HEK293 (cell line): Measurements from ENCODE around the gene HBA1.

Experiments used
- CTCF ChIA-PET: fragments of 350-600 bp; formaldehyde crosslinking; extraction: SDS; loops from one replicate; lab custom pipeline; 2021; ENCODE audit warnings: antibody characterized with exemption; lab: Yijun Ruan, JAX
- POLR2A ChIA-PET: fragments of 300-600 bp; formaldehyde crosslinking; extraction: SDS; loops from one replicate; lab custom pipeline; 2020; ENCODE audit warnings: antibody characterized with exemption, inconsistent platforms; lab: Yijun Ruan, JAX
- H3K27ac ChIP-seq: fragments of 200-500 bp; sonication (Bioruptor generic); 2 replicates; pipeline ENCODE4 v1.5.1; 2014; ENCODE audit warnings: low read depth, low read length, control low read depth, inconsistent platforms; ENCODE audit errors: extremely low read depth
- H3K36me3 ChIP-seq, 2 experiments: fragments of 200-500 bp in 1 of 2; sonication (Bioruptor generic) in 1 of 2; 1 replicate in 1 of 2; 2 replicates in 1 of 2; pipeline ENCODE4 v1.5.1; 2014 to 2017; ENCODE audit warnings: inconsistent platforms in 2 of 2, low read length in 2 of 2; ENCODE audit not compliant: control insufficient read depth in 2 of 2, insufficient read depth in 1 of 2
- H3K4me1 ChIP-seq: fragments of 200-500 bp; sonication (Bioruptor generic); 2 replicates; pipeline ENCODE4 v1.5.1; 2014; ENCODE audit warnings: mild to moderate bottlenecking, low read length, inconsistent platforms; ENCODE audit not compliant: control insufficient read depth, insufficient read depth
- H3K4me3 ChIP-seq: 2 replicates; pipeline ENCODE4 v1.5.1; 2011; ENCODE audit warnings: low read depth, mild to moderate bottlenecking, control low read depth, low read length, moderate library complexity
- H3K9me3 ChIP-seq: fragments of 200-500 bp; sonication (Bioruptor generic); 2 replicates; pipeline ENCODE4 v1.5.1; 2014; ENCODE audit warnings: low read depth, low read length, inconsistent platforms; ENCODE audit not compliant: control insufficient read depth, insufficient read depth
- GFI1B ChIP-seq: fragments of 450-650 bp; formaldehyde crosslinking; IDR thresholded peaks from 2 replicates; pipeline ENCODE4 v1.5.1; 2016; ENCODE audit warnings: missing biosample characterization, missing genetic modification characterization
- GLI2 ChIP-seq: fragments of 450-650 bp; formaldehyde crosslinking; IDR thresholded peaks from 2 replicates; pipeline ENCODE4; 2017; ENCODE audit warnings: missing biosample characterization, missing genetic modification characterization, low read depth, borderline replicate concordance
- KLF7 ChIP-seq: fragments of 450-650 bp; formaldehyde crosslinking; IDR thresholded peaks from 2 replicates; pipeline ENCODE4 v1.5.1; 2016; ENCODE audit warnings: missing biosample characterization, missing genetic modification characterization, borderline replicate concordance
- OSR2 ChIP-seq: fragments of 450-650 bp; formaldehyde crosslinking; IDR thresholded peaks from 2 replicates; pipeline ENCODE4 v1.5.1; 2016; ENCODE audit warnings: missing biosample characterization, missing genetic modification characterization
- PRDM1 ChIP-seq: fragments of 450-650 bp; formaldehyde crosslinking; IDR thresholded peaks from 2 replicates; pipeline ENCODE4; 2016; ENCODE audit warnings: missing biosample characterization, missing genetic modification characterization
- SP7 ChIP-seq: fragments of 450-650 bp; formaldehyde crosslinking; IDR thresholded peaks from 2 replicates; pipeline ENCODE4 v1.5.1; 2016; ENCODE audit warnings: missing biosample characterization, missing genetic modification characterization
- ZNF146 ChIP-seq: fragments of 450-650 bp; formaldehyde crosslinking; IDR thresholded peaks from 2 replicates; pipeline ENCODE4 v1.5.1; 2016; ENCODE audit warnings: missing biosample characterization, missing genetic modification characterization
- ZNF184 ChIP-seq: fragments of 450-650 bp; IDR thresholded peaks from 2 replicates; pipeline ENCODE4 v1.5.1; 2018; ENCODE audit warnings: missing biosample characterization, mild to moderate bottlenecking, missing genetic modification characterization
- ZNF239 ChIP-seq: fragments of 450-650 bp; formaldehyde crosslinking; IDR thresholded peaks from 2 replicates; pipeline ENCODE4 v1.5.1; 2016; ENCODE audit warnings: missing biosample characterization, missing genetic modification characterization
- ZNF24 ChIP-seq: fragments of 450-650 bp; formaldehyde crosslinking; IDR thresholded peaks from 2 replicates; pipeline ENCODE4 v1.5.1; 2016; ENCODE audit warnings: missing biosample characterization, missing genetic modification characterization
- ZNF350 ChIP-seq: fragments of 450-650 bp; formaldehyde crosslinking; IDR thresholded peaks from 2 replicates; pipeline ENCODE4 v1.5.0; 2017; ENCODE audit warnings: missing biosample characterization, mild to moderate bottlenecking, missing genetic modification characterization
- ZNF366 ChIP-seq: fragments of 450-650 bp; formaldehyde crosslinking; conservative IDR thresholded peaks from 2 replicates; pipeline ENCODE4 v1.5.1; 2016; ENCODE audit warnings: missing biosample characterization, missing genetic modification characterization
- ZNF529 ChIP-seq: fragments of 450-650 bp; formaldehyde crosslinking; IDR thresholded peaks from 2 replicates; pipeline ENCODE4 v1.5.1; 2017; ENCODE audit warnings: missing genetic modification characterization, missing biosample characterization; ENCODE audit not compliant: insufficient replicate concordance
- ZNF600 ChIP-seq: fragments of 450-650 bp; formaldehyde crosslinking; IDR thresholded peaks from 2 replicates; pipeline ENCODE4 v1.5.1; 2016; ENCODE audit warnings: missing biosample characterization, missing genetic modification characterization
- ZNF629 ChIP-seq: fragments of 450-650 bp; formaldehyde crosslinking; IDR thresholded peaks from 2 replicates; pipeline ENCODE4 v1.5.1; 2017; ENCODE audit warnings: missing biosample characterization, missing genetic modification characterization
- ZNF660 ChIP-seq: fragments of 450-650 bp; IDR thresholded peaks from 2 replicates; pipeline ENCODE4 v1.5.1; 2018; ENCODE audit warnings: missing biosample characterization, mild to moderate bottlenecking, missing genetic modification characterization
- ZNF664 ChIP-seq: fragments of 450-650 bp; formaldehyde crosslinking; IDR thresholded peaks from 2 replicates; pipeline ENCODE4 v1.5.1; 2016; ENCODE audit warnings: missing biosample characterization, missing genetic modification characterization
- ZNF707 ChIP-seq: fragments of 450-650 bp; formaldehyde crosslinking; IDR thresholded peaks from 2 replicates; pipeline ENCODE4 v1.5.1; 2016; ENCODE audit warnings: missing biosample characterization, missing genetic modification characterization
- ZNF768 ChIP-seq: fragments of 450-650 bp; formaldehyde crosslinking; IDR thresholded peaks from 2 replicates; pipeline ENCODE4 v1.5.1; 2018; ENCODE audit warnings: missing biosample characterization, mild to moderate bottlenecking, missing genetic modification characterization
- ZNF791 ChIP-seq: fragments of 450-650 bp; formaldehyde crosslinking; IDR thresholded peaks from 2 replicates; pipeline ENCODE4 v1.5.1; 2016; ENCODE audit warnings: missing biosample characterization, missing genetic modification characterization
- ZSCAN16 ChIP-seq: fragments of 450-650 bp; formaldehyde crosslinking; IDR thresholded peaks from 2 replicates; pipeline ENCODE4 v1.5.1; 2016; ENCODE audit warnings: missing biosample characterization, missing genetic modification characterization
- TF ChIP-seq, protein P1 (sequence below): fragments of 450-650 bp; formaldehyde crosslinking; IDR thresholded peaks from 2 replicates; pipeline ENCODE4 v1.5.1; 2016; ENCODE audit warnings: missing biosample characterization, missing genetic modification characterization
- TF ChIP-seq, protein P2 (sequence below): IDR thresholded peaks from 2 replicates; pipeline ENCODE4 v1.6.1; 2011; ENCODE audit warnings: mild to moderate bottlenecking, low read depth, low read length, borderline replicate concordance
- TF ChIP-seq, protein P3 (sequence below): fragments of 450-650 bp; formaldehyde crosslinking; IDR thresholded peaks from 2 replicates; pipeline ENCODE4 v1.5.1; 2016; ENCODE audit warnings: missing biosample characterization, missing genetic modification characterization
- TF ChIP-seq, protein P4 (sequence below): fragments of 450-650 bp; formaldehyde crosslinking; IDR thresholded peaks from 2 replicates; pipeline ENCODE4 v1.5.1; 2016; ENCODE audit warnings: missing biosample characterization, missing genetic modification characterization
- TF ChIP-seq, protein P5 (sequence below): fragments of 450-650 bp; formaldehyde crosslinking; IDR thresholded peaks from 2 replicates; pipeline ENCODE4 v1.5.1; 2016; ENCODE audit warnings: missing biosample characterization, missing genetic modification characterization

Gene HBA1

DNA sequence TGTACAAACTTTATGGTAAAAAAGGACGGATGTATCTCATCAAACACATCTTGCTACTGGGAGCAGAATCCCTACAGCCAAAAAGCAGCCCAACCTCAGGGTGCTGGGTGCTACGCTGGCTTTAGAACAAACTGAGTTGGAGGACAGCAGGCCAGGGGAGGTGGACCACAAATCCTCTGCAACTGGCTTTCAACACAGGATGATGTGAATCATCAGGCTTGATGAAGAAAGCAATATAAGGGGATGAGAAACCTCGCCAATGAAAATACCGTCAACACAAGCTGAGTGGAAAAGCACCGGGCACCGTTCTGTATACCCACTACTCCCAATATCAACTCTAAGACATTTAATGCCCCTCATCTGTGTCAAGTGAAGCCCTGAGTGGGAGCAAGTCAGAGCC lies 18.0 kb downstream of the HBA1 start:
- Histone ChIP-seq H3K4me3 (no peak overlapping the region), H3K9me3 (no peaks in the 10 kb centered on the region), H3K27ac (no peak overlapping the region), H3K36me3 (peaks cover 75 to 97% of the 10 kb centered on the region in 2 experiments), H3K4me1 (no peaks in the 10 kb centered on the region)
- ChIA-PET CTCF (interaction anchor here (1.1 to 1.2 kb wide), 2 partner anchors 13 to 14 kb away, joined by 3 to 4 read pairs; partner anchors contain the start of gene HBQ1), POLR2A (interaction anchor here (0.5 kb wide), 1 partner anchor 470 kb away, joined by 3 read pairs; no protein-coding TSS in a partner anchor)
- TF ChIP-seq ZNF239 (tag by site-specific recombination), result no peak
- no peak for TF ChIP-seq ZNF791 (tag by site-specific recombination)
- TF ChIP-seq, protein P1, sequence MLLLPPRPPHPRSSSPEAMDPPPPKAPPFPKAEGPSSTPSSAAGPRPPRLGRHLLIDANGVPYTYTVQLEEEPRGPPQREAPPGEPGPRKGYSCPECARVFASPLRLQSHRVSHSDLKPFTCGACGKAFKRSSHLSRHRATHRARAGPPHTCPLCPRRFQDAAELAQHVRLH, result no peak
- 0 out of 2 replicates have a peak, but pooled peaks have one; percentile 13 for TF ChIP-seq ZNF664 (tag by site-specific recombination)

DNA sequence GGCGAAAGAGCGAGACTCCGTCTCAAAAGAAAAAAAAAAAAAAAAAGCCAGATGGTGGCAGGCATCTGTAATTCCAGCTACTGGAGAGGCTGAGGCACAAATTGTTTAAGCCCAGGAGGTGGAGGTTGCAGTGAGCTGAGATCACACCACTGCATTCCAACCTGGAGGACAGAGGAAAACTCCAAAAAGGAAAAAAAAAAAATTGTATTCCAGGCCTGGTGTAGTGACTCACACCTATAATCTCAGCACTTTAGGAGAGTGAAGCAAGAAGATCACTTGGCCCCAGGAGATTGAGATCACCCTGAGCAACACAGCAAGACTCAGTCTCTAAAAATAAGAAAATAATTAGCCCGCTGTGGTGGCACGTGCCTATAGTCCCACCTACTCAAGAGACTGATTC lies 23.9 kb downstream of the HBA1 start:
- Histone ChIP-seq H3K36me3 (peaks cover 81 to 84% of the 10 kb centered on the region in 2 experiments), H3K27ac (no peak overlapping the region)
- TF ChIP-seq ZNF768 (no peak), ZSCAN16 (tag by site-specific recombination) (no peak), ZNF707 (0 out of 2 replicates have a peak, but pooled peaks have one; percentile 16), ZNF350 (tag by site-specific recombination) (no peak), ZNF184 (tag by site-specific recombination) (0 out of 2 replicates have a peak, but pooled peaks have one; percentile 28), PRDM1 (tag by site-specific recombination) (peak; percentile 52; the same call in 1 of the 2 replicates), ZNF24 (tag by site-specific recombination) (no peak), ZNF529 (no peak), ZNF629 (tag by site-specific recombination) (peak; percentile 73), KLF7 (tag by site-specific recombination) (no peak), ZNF660 (tag by site-specific recombination) (0 out of 2 replicates have a peak, but pooled peaks have one; percentile 72), OSR2 (tag by site-specific recombination) (peak; percentile 67; the same call in 1 of the 2 replicates), GLI2 (peak; percentile 11; the same call in 1 of the 2 replicates), ZNF600 (tag by site-specific recombination) (peak; percentile 57), SP7 (tag by site-specific recombination) (peak; percentile 62; the same call in 1 of the 2 replicates), ZNF146 (no peak), ZNF366 (tag by site-specific recombination) (peak; percentile 45; the same call in 1 of the 2 replicates), GFI1B (tag by site-specific recombination) (0 out of 2 replicates have a peak, but pooled peaks have one; percentile 30)
- TF ChIP-seq, protein P2, sequence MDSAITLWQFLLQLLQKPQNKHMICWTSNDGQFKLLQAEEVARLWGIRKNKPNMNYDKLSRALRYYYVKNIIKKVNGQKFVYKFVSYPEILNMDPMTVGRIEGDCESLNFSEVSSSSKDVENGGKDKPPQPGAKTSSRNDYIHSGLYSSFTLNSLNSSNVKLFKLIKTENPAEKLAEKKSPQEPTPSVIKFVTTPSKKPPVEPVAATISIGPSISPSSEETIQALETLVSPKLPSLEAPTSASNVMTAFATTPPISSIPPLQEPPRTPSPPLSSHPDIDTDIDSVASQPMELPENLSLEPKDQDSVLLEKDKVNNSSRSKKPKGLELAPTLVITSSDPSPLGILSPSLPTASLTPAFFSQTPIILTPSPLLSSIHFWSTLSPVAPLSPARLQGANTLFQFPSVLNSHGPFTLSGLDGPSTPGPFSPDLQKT, result no peak
- TF ChIP-seq, protein P3, sequence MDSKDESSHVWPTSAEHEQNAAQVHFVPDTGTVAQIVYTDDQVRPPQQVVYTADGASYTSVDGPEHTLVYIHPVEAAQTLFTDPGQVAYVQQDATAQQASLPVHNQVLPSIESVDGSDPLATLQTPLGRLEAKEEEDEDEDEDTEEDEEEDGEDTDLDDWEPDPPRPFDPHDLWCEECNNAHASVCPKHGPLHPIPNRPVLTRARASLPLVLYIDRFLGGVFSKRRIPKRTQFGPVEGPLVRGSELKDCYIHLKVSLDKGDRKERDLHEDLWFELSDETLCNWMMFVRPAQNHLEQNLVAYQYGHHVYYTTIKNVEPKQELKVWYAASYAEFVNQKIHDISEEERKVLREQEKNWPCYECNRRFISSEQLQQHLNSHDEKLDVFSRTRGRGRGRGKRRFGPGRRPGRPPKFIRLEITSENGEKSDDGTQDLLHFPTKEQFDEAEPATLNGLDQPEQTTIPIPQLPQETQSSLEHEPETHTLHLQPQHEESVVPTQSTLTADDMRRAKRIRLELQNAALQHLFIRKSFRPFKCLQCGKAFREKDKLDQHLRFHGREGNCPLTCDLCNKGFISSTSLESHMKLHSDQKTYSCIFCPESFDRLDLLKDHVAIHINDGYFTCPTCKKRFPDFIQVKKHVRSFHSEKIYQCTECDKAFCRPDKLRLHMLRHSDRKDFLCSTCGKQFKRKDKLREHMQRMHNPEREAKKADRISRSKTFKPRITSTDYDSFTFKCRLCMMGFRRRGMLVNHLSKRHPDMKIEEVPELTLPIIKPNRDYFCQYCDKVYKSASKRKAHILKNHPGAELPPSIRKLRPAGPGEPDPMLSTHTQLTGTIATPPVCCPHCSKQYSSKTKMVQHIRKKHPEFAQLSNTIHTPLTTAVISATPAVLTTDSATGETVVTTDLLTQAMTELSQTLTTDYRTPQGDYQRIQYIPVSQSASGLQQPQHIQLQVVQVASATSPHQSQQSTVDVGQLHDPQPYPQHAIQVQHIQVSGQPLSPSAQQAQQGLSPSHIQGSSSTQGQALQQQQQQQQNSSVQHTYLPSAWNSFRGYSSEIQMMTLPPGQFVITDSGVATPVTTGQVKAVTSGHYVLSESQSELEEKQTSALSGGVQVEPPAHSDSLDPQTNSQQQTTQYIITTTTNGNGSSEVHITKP (tag by site-specific recombination), result peak; percentile 31
- TF ChIP-seq, protein P4, sequence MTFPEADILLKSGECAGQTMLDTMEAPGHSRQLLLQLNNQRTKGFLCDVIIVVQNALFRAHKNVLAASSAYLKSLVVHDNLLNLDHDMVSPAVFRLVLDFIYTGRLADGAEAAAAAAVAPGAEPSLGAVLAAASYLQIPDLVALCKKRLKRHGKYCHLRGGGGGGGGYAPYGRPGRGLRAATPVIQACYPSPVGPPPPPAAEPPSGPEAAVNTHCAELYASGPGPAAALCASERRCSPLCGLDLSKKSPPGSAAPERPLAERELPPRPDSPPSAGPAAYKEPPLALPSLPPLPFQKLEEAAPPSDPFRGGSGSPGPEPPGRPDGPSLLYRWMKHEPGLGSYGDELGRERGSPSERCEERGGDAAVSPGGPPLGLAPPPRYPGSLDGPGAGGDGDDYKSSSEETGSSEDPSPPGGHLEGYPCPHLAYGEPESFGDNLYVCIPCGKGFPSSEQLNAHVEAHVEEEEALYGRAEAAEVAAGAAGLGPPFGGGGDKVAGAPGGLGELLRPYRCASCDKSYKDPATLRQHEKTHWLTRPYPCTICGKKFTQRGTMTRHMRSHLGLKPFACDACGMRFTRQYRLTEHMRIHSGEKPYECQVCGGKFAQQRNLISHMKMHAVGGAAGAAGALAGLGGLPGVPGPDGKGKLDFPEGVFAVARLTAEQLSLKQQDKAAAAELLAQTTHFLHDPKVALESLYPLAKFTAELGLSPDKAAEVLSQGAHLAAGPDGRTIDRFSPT, result peak; percentile 49; the same call in 1 of the 2 replicates
- TF ChIP-seq, protein P5, sequence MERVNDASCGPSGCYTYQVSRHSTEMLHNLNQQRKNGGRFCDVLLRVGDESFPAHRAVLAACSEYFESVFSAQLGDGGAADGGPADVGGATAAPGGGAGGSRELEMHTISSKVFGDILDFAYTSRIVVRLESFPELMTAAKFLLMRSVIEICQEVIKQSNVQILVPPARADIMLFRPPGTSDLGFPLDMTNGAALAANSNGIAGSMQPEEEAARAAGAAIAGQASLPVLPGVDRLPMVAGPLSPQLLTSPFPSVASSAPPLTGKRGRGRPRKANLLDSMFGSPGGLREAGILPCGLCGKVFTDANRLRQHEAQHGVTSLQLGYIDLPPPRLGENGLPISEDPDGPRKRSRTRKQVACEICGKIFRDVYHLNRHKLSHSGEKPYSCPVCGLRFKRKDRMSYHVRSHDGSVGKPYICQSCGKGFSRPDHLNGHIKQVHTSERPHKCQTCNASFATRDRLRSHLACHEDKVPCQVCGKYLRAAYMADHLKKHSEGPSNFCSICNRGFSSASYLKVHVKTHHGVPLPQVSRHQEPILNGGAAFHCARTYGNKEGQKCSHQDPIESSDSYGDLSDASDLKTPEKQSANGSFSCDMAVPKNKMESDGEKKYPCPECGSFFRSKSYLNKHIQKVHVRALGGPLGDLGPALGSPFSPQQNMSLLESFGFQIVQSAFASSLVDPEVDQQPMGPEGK, result 0 out of 2 replicates have a peak, but pooled peaks have one; percentile 13

More for the DNA sequence above, 23.9 kb downstream of the HBA1 start:
- Histone ChIP-seq H3K4me1 (no peaks in the 10 kb centered on the region), H3K9me3 (no peaks in the 10 kb centered on the region), H3K4me3 (no peak overlapping the region)
- POLR2A ChIA-PET, result no interaction called here
- CTCF ChIA-PET, result interaction anchor here (1.0 to 1.5 kb wide), 2 partner anchors 8 to 93 kb away, joined by 3 to 4 read pairs; no protein-coding TSS in a partner anchor
